Neural progenitor cell (in vitro differentiated cells): Measurements from ENCODE around the gene RSPH1.

Experiments
- CTCF ChIP-seq: fragments of 200-600 bp; sonication (generic); IDR thresholded peaks from 2 replicates; pipeline ENCODE4 v1.5.1; 2017; ENCODE audit warnings: antibody characterized with exemption, mild to moderate bottlenecking
- EZH2 ChIP-seq: fragments of 200-600 bp; sonication (generic); IDR thresholded peaks from 2 replicates; pipeline ENCODE4 v1.6.1; 2017; ENCODE audit warnings: antibody characterized with exemption, mild to moderate bottlenecking, moderate library complexity

GRCh38 chr21:42468491-42469131 lies 27.4 kb downstream of the RSPH1 start:
- TF ChIP-seq CTCF = no peak
- TF ChIP-seq EZH2 = no peak
